OCI-LY7 (cell line): ENCODE measurements around the gene CCDC38. TPM values are rescaled to one million over a fixed set of nuclear protein-coding genes. Genes with fewer than 3 reads are reported as not detected.

Source experiments
- BruUV-seq: library from RNA; stranded (reverse); fragments of 400-500 nt; replicated peaks from 2 replicates; lab custom pipeline; 2021; lab: Mats Ljungman, UMichigan
- CTCF ChIA-PET: fragments of 300-600 bp; sonication (Branson Sonifier 250); formaldehyde crosslinking; loops from one replicate; lab custom pipeline; 2022; ENCODE audit warnings: antibody characterized with exemption; ENCODE audit not compliant: unreplicated experiment; lab: Charles Lee
- POLR2A ChIA-PET: fragments of 300-600 bp; sonication (Branson Sonifier 250); formaldehyde crosslinking; loops from one replicate; lab custom pipeline; 2022; ENCODE audit warnings: antibody characterized with exemption; lab: Charles Lee
- DNase-seq: peaks from one replicate; pipeline ENCODE4 v3.0.0-alpha.2; 2015; ENCODE audit warnings: low spot score
- H2AFZ ChIP-seq: fragments of 200-600 bp; sonication (generic), shearing (Covaris generic); 2 replicates; pipeline ENCODE4 v1.6.1; 2014; ENCODE audit warnings: mild to moderate bottlenecking, antibody characterized with exemption, low read length, moderate library complexity
- H3K27ac ChIP-seq: fragments of 200-600 bp; sonication (generic); 2 replicates; pipeline ENCODE4 v1.5.1; 2014; ENCODE audit warnings: mixed run types, low read depth, mild to moderate bottlenecking, moderate library complexity, low read length, inconsistent platforms; ENCODE audit not compliant: poor library complexity, severe bottlenecking
- H3K36me3 ChIP-seq: fragments of 200-600 bp; sonication (generic); 2 replicates; pipeline ENCODE4 v1.6.1; 2014; ENCODE audit warnings: mild to moderate bottlenecking, antibody characterized with exemption, low read length, moderate library complexity, mixed read lengths; ENCODE audit not compliant: insufficient read depth
- H3K4me1 ChIP-seq: fragments of 200-600 bp; sonication (generic); 2 replicates; pipeline ENCODE4 v1.5.1; 2014; ENCODE audit warnings: mild to moderate bottlenecking, low read length; ENCODE audit not compliant: insufficient read depth, poor library complexity, severe bottlenecking
- H3K4me2 ChIP-seq: fragments of 200-600 bp; sonication (generic); 2 replicates; pipeline ENCODE4 v1.6.1; 2014; ENCODE audit warnings: mild to moderate bottlenecking, low read length
- H3K4me3 ChIP-seq: fragments of 200-600 bp; sonication (generic); 2 replicates; pipeline ENCODE4 v1.5.1; 2014; ENCODE audit warnings: mild to moderate bottlenecking, low read depth, low read length; ENCODE audit not compliant: poor library complexity, severe bottlenecking
- H3K79me2 ChIP-seq: fragments of 200-600 bp; sonication (generic); 2 replicates; pipeline ENCODE4 v1.6.1; 2016; ENCODE audit warnings: low read depth, mild to moderate bottlenecking, low read length, moderate library complexity, mixed read lengths; ENCODE audit not compliant: insufficient read depth
- H3K9me2 ChIP-seq: fragments of 200-600 bp; sonication (generic); 2 replicates; pipeline ENCODE4 v1.6.1; 2016; ENCODE audit warnings: mild to moderate bottlenecking, low read length, mixed read lengths; ENCODE audit not compliant: insufficient read depth
- H3K9me3 ChIP-seq: fragments of 200-600 bp; sonication (generic); 2 replicates; pipeline ENCODE4 v1.6.1; 2014; ENCODE audit warnings: mild to moderate bottlenecking, mixed run types, low read length, mixed read lengths
- H4K20me1 ChIP-seq: fragments of 200-600 bp; sonication (generic); 2 replicates; pipeline ENCODE4 v1.6.1; 2014; ENCODE audit warnings: mild to moderate bottlenecking, antibody characterized with exemption, low read length, moderate library complexity, mixed read lengths; ENCODE audit not compliant: insufficient read depth
- CTCF ChIP-seq: fragments of 200-600 bp; sonication (generic); conservative IDR thresholded peaks from 2 replicates; pipeline ENCODE4 v1.5.1; 2014; ENCODE audit warnings: mild to moderate bottlenecking, antibody characterized with exemption, low read length, moderate library complexity, mixed read lengths
- EZH2phosphoT487 ChIP-seq: fragments of 200-600 bp; sonication (generic); IDR thresholded peaks from 2 replicates; pipeline ENCODE4 v1.6.1; 2018; ENCODE audit warnings: low read depth, borderline replicate concordance, mild to moderate bottlenecking, mixed run types, antibody characterized with exemption, low read length, moderate library complexity, mixed read lengths
- intact Hi-C: fragments of 100-400 bp; cut with micrococcal nuclease; formaldehyde crosslinking; loops from one replicate; pipeline ENCODE4 v1.10.0; 2022; ENCODE audit not compliant: unreplicated experiment
- total RNA-seq, 2 experiments: library from RNA; depleted of rRNA in 1 of 2; stranded (reverse); fragments of >200 nt in 1 of 2; shearing (Covaris generic) in 1 of 2; gene quantifications; 2 replicates each; pipeline ENCODE4 v1.2.3, GENCODE V29; 2014 to 2022

CCDC38 gene
- total RNA-seq, 2 experiments from 2014 or later = 0.16 to 0.99 TPM

- Histone ChIP-seq H3K36me3 (peaks cover 37% of the 10 kb centered on the region), H3K9me2 (no peaks in the 10 kb centered on the region), H3K79me2 (peaks cover 49% of the 10 kb centered on the region), H4K20me1 (no peaks in the 10 kb centered on the region), H3K27ac (peak within 1 kb of the TSS; percentile 65), H3K9me3 (peaks cover 25% of the 10 kb centered on the region), H2AFZ (peak within 1 kb of the TSS; percentile 89), H3K4me2 (peak within 1 kb of the TSS; percentile 94), H3K4me3 (peak within 1 kb of the TSS; percentile 98), H3K4me1 (peaks cover 14% of the 10 kb centered on the region)
- TF ChIP-seq EZH2phosphoT487 = no peak
- 0 out of 2 replicates have a peak, but pooled peaks have one; percentile 27 for TF ChIP-seq CTCF
- POLR2A ChIA-PET = interaction anchor here (0.5 kb wide), 1 partner anchor 848 kb away, joined by 4 read pairs; no protein-coding TSS in a partner anchor
- no TSS peak for BruUV-seq
- CTCF ChIA-PET = no interaction called here
- DNase-seq = peak; percentile 96
- intact Hi-C loops = loop anchor here (2.0 kb wide), 1 partner anchor 84 kb away; the partner anchor contains the start of genes AMDHD1 and CCDC38
These were observed 83.7 kb downstream of the CCDC38 start, which contains the start of gene SNRPF for GRCh38 chr12:95858451-95859343. SNRPF (plus strand) TSS chr12:95858952; CDS start chr12:95859074, 122 bp downstream.

GRCh38 chr12:95857799-95858198, 84.6 kb downstream of the CCDC38 start:
- H2AFZ ChIP-seq = peak overlapping the region; percentile 89; the same call in 1 of the 2 replicates

More at GRCh38 chr12:95857799-95858198, 84.6 kb downstream of the CCDC38 start:
- peaks cover 14% of the 10 kb centered on the region for H3K4me1 ChIP-seq
- ChIA-PET POLR2A (no interaction called here), CTCF (no interaction called here)
- intact Hi-C loops = loop anchor here (2.0 kb wide), 1 partner anchor 85 kb away; the partner anchor contains the start of genes AMDHD1 and CCDC38
- peak overlapping the region; percentile 98 for H3K4me3 ChIP-seq
- BruUV-seq = no TSS peak
- peak overlapping the region; percentile 64 for H3K4me2 ChIP-seq
- no peak for TF ChIP-seq CTCF
- TF ChIP-seq EZH2phosphoT487 = no peak
- DNase-seq = no peak
- H3K9me2 ChIP-seq = no peaks in the 10 kb centered on the region
- no peak overlapping the region for H3K27ac ChIP-seq
- peaks cover 28% of the 10 kb centered on the region for H3K36me3 ChIP-seq
- no peaks in the 10 kb centered on the region for H4K20me1 ChIP-seq
- H3K79me2 ChIP-seq = peaks cover 40% of the 10 kb centered on the region
- peaks cover 22% of the 10 kb centered on the region for H3K9me3 ChIP-seq
